GM06990 (cell line): ENCODE results near the gene VAT1L.

Source experiments
- DNase-seq: peaks from one replicate; pipeline ENCODE4 v3.0.0-alpha.2; 2011; ENCODE audit not compliant: insufficient read length; ENCODE audit errors: extremely low read depth
- H3K27me3 ChIP-seq: replicated peaks from 2 replicates; pipeline ENCODE4 v1.6.0; 2011; ENCODE audit warnings: low read length; ENCODE audit not compliant: control insufficient read depth, insufficient read depth
- H3K36me3 ChIP-seq: 2 replicates; pipeline ENCODE4 v1.5.1; 2011; ENCODE audit warnings: low read length; ENCODE audit not compliant: control insufficient read depth, insufficient read depth
- H3K4me3 ChIP-seq: replicated peaks from 2 replicates; pipeline ENCODE4 v1.5.1; 2011; ENCODE audit warnings: low read depth, mild to moderate bottlenecking, control low read depth, low read length
- CTCF ChIP-seq: IDR thresholded peaks from 2 replicates; pipeline ENCODE4 v1.5.1; 2011; ENCODE audit warnings: low read length, control low read depth, mild to moderate bottlenecking, inconsistent platforms; ENCODE audit not compliant: insufficient read depth, poor library complexity, severe bottlenecking

Gene VAT1L

GRCh38 chr16:77775911-77776909 lies 12.2 kb upstream of the VAT1L start:
- no peak overlapping the region for H3K4me3 ChIP-seq
- H3K27me3 ChIP-seq, result no peaks in the 10 kb centered on the region
- H3K36me3 ChIP-seq, result no peaks in the 10 kb centered on the region
- no peak for DNase-seq
- no peak for TF ChIP-seq CTCF

GRCh38 chr16:77777745-77778144 lies 10.6 kb upstream of the VAT1L start:
- no peaks in the 10 kb centered on the region for H3K27me3 ChIP-seq
- H3K4me3 ChIP-seq, result no peak overlapping the region
- H3K36me3 ChIP-seq, result no peaks in the 10 kb centered on the region
- DNase-seq, result no peak
- no peak for TF ChIP-seq CTCF

GRCh38 chr16:77780378-77780837 lies 8.0 kb upstream of the VAT1L start:
- Histone ChIP-seq H3K27me3 (no peaks in the 10 kb centered on the region), H3K36me3 (no peaks in the 10 kb centered on the region), H3K4me3 (no peak overlapping the region)
- DNase-seq, result no peak
- no peak for TF ChIP-seq CTCF

GRCh38 chr16:77781091-77781490 lies 7.3 kb upstream of the VAT1L start:
- Histone ChIP-seq H3K4me3 (no peak overlapping the region), H3K36me3 (no peaks in the 10 kb centered on the region), H3K27me3 (no peaks in the 10 kb centered on the region)
- DNase-seq, result no peak
- TF ChIP-seq CTCF, result no peak

- TF ChIP-seq CTCF, result peak; percentile 35
Measured at GRCh38 chr16:77782694-77783093, 5.7 kb upstream of the VAT1L start.

More at GRCh38 chr16:77782694-77783093, 5.7 kb upstream of the VAT1L start:
- Histone ChIP-seq H3K4me3 (no peak overlapping the region), H3K27me3 (peaks cover 1% of the 10 kb centered on the region; the same call in 1 of the 2 replicates), H3K36me3 (no peaks in the 10 kb centered on the region)
- DNase-seq, result no peak
